Stimulated activated CD4-positive, alpha-beta T cell treated with anti-CD3 and anti-CD28 coated beads, Interleukin-4, amount 100 ng/mL, for 24 hours (primary cell): ENCODE measurements around the gene TIAM2.
"Not testable (repeated sequence)": the region's sequence is repeated elsewhere in the genome, so short reads cannot be mapped to it uniquely, and the experiment has no call there.

Experiments
- DNase-seq: peaks from one replicate; pipeline ENCODE4 v3.0.0-alpha.2; 2020

Gene TIAM2

DNA sequence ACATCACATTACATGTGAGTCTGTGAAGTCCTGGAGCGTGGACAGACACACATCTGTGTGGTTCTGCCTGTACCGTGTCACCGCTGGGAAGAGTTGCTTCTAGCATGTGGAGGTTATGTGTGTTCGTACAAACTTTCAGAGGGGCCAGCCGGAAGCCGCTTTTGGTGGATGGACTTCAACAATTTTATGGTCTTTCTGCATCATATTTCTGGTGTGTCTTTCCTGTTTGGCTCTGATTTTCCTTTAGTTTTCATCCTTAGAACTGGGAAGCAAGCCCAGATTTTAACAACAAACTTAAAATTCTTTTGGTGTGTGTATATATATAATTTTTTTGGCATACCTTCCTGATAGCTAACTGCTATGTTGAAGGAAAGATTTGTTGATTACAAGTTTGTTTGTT, 71.2 kb downstream of the TIAM2 start:
- no peak for DNase-seq

DNA sequence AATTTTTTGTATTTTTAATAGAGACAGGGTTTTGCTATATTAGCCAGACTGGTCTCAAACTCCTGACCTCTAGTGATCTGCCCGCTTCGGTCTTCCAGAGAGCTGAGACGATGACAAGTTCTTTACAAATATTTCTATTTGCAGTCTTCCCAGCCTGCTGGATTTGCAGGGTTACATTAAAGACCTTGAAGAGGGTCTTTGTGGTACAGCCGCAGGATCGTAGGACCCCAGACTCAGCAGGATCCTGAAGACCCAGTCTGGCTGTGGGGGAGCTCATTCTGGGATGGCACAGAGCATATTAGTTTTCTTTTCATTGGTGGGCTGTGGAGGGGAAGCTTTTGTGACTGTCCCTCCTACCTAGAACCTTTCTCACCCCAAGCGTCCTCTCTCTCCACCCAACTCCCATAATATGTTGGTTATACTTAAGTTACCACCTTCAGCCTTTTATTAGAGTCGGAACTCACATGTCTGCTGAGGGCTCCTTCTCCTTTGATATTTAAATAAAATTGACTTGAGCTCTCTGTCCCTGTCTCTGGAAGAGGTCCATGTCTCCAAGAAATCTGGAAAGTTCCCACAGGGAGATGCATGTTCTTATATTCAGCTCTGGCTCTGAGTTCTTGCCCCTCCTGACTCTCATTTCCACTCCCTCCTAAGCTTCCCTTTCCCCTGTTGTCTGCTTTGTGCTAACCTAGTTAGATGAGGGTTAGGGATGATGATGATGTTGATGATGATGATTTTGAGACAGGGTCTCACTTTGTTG, 72.0 kb downstream of the TIAM2 start:
- DNase-seq = no peak

DNA sequence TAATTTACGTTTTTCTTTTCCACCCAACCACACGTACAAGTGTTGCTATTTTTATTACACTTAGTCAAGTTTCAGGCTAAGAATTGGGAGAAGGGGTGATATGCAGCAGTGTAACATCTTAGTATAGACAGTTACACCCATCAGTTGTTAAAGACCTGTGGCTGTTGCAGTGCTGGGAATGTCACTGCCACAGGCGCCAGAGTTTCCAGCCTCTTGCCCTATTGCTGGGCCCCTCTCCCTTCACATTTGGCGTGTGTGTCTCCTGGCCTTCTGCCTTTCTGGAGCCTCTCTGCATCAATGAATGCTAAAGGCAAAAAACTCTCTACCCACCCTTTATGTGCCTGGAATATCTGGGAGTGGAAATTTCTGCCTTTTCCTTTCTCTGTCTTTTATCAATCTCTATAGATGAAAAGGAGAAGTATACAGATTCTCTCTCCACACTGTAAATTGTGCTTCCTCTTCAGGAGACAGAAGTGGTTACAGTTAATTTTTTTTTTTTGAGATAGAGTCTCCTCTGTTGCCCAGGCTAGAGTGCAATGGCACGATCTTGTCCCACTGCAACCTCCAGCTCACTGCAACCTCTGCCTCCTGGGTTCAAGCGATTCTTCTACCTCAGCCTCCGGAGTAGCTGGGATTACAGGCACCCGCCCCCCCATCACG, 73.0 kb downstream of the TIAM2 start:
- DNase-seq = no peak

DNA sequence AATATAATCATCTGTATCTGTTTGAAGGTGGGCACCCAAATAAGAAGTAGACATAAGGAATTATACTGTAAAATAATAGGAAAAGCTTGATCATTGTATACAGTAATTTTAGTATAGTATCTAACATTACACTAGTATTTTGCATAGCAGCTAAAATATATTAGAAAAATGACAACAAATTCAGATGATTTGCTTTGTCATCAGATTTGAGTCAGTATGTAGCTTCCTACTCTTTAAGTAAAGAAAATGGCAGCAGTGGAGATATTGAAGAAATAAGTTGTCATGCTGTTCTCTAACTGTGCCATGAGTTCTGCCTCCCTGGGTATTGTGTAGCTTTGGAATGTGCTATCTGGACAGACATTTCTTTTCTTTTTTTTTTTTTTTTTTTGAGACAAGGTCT, 74.4 kb downstream of the TIAM2 start:
- no peak for DNase-seq

- no peak for DNase-seq
Observed at GRCh38 chr6:155075930-155076695, 81.0 kb downstream of the TIAM2 start.

DNA sequence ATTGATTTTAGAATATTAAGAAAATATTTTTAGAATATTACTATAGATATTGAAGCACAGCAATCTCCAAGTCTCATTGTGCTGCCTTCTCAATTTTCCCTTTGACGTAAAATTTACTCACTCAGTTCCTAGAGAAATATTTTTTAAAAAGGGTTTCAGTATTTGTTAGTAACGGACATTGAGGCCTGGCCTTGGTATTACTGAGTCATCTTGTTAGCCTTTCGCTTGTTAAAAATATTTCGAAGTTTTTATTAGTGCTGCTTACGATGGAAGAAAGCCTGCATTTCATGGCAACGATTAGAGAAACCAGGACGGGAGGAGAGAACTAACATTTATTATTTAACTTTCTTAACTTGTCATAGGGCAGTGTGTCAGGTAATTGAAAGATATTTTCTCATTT, 82.2 kb downstream of the TIAM2 start:
- no peak for DNase-seq

DNA sequence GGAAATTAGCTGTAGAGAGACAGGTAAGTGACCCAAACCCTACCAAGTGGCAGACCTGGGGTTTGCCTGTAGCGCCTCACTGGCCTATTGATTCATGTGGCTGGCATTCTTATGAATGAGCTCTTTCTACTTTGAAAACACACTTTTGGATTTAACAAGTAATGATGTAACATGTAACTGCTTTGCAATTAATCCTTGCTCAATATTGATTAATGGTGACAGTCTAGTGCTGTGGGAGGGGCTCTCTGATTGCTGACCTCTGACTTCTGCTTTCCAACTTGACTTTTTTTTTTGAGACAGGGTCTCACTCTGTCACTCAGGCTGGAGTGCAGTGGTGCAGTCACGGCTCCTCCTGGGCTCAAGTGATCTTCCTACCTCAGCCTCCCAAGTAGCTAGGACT, 82.7 kb downstream of the TIAM2 start:
- DNase-seq = no peak

GRCh38 chr6:155078331-155078745, 83.2 kb downstream of the TIAM2 start:
- DNase-seq = no peak

DNA sequence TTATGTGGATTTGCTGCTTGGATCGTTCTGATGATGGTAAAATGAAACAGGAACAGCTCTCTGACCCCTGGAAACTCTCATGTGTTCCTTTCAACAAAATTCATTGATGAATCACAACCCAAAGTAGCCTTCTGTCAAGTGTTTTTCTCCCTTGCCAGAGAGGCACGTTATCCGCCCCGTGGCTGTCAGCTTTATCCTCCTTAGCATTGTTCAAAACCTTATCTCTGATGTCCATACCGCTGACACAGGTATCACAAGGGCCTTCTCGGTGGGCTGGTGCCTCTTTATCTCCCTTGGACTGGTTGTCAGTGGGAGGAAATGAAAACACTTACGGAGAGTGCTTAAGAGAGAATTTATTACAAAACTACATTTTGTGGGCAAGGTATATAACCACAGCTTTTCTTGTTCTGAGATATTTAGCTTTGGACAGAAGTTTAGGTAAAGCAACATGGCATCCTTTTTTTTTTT, 84.9 kb downstream of the TIAM2 start:
- no peak for DNase-seq

- DNase-seq = no peak
Observed at GRCh38 chr6:155080881-155081845, 86.0 kb downstream of the TIAM2 start.

DNA sequence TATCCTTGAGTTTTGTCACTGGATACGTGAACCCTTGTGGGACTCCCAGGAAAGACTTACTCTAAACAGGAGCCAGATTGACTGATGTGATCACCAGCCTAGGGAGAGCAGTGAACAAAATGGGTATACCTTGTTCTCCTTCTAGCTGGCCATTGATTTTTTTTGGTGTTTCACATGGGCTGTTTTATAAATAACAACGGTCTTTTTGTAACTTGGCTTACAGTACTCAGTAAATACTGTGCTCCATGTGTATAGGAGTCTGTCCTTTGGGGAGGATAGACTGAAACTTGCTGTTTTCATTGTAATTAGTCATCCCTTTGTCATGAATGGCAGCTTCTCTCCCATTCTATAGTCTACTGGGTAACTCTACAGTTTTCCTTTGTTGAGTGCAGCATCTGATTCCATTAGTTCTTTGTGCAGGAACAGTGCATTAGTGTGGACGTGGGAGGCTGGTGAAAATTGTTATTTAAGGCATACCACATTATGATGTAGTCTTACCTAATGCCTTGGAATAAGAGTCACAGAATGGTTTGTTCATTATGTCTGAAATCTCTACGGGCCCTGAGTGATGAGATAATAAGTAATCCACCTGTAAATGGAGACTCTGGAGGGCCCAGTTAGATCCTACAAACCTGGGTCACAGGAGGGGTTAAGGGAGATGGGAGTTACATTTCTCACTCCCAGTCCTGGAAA, 89.5 kb downstream of the TIAM2 start:
- no peak for DNase-seq

DNA sequence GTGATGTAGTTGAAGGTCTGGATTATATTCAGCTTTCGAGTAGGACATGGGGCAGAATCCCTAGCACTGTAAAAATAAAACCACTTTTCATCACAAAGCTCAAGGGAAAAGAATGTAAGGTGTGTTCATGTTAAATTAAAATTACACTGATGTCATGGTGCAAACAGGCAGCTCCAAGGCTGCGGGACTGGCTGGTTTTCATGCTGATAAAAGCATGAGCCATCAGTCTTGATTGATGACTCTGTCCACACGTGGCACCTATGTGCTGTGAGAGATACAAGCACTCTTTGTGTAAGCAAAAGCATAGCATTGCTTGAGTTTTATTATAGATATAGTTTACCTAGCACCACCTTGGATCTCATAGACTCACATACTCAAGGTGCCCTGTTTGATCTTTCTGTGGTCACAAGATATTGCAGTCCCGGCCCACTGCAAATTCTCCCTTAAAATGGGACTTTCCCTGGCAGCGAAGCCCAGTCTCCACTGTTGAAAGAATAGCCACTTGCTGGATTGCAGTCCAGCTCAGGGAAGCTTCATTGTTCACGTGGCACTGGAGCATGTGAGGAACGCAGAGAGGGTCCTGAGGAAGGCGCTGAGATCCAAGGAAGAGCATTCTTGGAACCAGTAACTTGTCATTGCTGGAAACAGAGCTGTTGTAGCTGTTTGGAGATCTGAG, 90.6 kb downstream of the TIAM2 start:
- DNase-seq = no peak

- DNase-seq = no peak
Observed at GRCh38 chr6:155088856-155089255, 93.7 kb downstream of the TIAM2 start.

DNA sequence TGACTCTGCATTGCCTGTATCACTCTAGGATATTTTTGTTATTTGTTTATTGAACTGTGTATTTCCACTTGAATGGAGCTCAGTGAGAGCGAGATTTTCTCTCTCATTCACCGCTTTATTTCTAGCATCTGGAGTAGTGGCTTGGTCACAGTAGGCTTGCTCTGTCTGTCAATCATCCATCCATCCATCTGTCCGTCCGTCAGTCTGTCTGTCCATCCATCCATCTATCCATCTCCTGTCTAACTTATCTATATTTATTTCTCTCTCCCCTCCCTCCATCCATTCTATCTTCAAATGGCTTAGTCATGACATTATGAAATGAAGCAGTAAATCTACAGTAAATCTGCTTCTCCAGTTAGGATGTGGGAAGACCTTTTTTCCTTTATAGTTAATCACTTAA, 94.6 kb downstream of the TIAM2 start:
- DNase-seq = no peak

GRCh38 chr6:155090166-155090565, 95.1 kb downstream of the TIAM2 start:
- no peak for DNase-seq

GRCh38 chr6:155091756-155092155, 96.6 kb downstream of the TIAM2 start:
- no peak for DNase-seq

DNA sequence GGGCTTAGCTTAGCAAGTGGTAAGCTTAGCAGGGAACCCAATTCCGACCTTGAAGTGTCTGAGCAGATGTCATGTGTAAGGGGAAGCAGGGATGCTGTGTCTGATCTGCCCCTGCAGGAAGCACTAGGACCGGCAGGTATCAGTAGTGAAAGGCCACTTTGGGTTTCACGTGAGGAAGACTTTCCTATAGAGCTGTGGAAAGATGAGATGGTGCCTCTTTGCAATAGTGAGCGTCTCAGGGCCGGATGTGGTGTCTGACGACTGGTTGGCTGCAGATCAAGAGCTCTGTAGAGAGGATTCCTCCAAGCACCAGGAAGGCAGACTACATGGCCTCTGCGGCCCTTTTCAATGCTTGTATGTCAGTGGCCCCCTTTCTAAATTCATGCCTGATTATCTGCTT, 98.3 kb downstream of the TIAM2 start:
- DNase-seq = peak; percentile 36

- DNase-seq = no peak
Observed at GRCh38 chr6:155100087-155100486, 105.0 kb downstream of the TIAM2 start.

- no peak for DNase-seq
Observed at GRCh38 chr6:155100591-155100990, 105.5 kb downstream of the TIAM2 start.

GRCh38 chr6:155103083-155103645, 108.0 kb downstream of the TIAM2 start:
- DNase-seq = not testable (repeated sequence)

- DNase-seq = peak; percentile 42
Observed at GRCh38 chr6:155103816-155104366, 108.8 kb downstream of the TIAM2 start.
